GM10847 (cell line): ENCODE results near the gene PPP1R18.
A peak's percentile ranks its signal among the peaks of the same experiment; 100 is the strongest.

Experiments
- POLR2A ChIP-seq: IDR thresholded peaks from 2 replicates; pipeline ENCODE4 v1.6.1; 2011; ENCODE audit not compliant: insufficient read length; ENCODE audit errors: extremely low read depth

Gene PPP1R18

DNA sequence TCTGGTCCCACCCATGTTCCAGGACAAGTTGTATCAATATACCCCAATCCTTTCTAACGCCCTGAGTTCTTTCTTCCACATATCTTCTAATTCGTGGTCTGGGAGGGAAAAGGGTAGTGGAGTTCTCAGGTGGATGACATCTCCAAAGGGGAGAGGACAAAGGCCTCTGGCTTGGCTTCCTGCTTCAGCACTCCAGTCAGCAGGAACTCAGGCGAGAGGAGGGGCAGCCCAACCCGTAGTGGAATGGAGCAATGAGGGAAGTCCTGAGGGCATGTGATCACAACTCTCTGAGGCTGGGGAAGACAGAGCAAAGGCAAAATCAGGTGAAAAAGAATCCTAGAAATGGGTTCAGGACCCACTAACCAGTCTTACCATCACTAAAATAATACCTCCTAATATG is 13.9 kb upstream of the PPP1R18 start:
- no peak for TF ChIP-seq POLR2A

DNA sequence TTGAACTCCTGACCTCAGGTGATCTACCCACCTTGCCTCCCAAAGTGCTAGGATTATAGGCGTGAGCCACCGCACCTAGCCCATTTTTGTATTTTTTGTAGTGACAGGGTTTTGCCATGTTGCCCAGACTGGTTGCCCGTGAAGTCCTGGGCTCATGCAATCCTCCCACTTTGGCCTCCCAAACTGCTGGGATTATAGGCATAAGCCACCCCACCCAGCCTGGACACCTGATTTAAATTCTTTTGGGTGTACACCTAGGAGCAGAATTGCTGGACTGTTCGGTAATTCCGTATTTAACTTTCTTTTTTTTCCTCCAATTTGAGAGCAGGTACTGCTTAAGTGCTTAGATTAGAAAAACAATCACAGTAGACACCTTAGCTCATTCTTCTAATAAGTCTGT is 10.0 kb upstream of the PPP1R18 start:
- no peak for TF ChIP-seq POLR2A

DNA sequence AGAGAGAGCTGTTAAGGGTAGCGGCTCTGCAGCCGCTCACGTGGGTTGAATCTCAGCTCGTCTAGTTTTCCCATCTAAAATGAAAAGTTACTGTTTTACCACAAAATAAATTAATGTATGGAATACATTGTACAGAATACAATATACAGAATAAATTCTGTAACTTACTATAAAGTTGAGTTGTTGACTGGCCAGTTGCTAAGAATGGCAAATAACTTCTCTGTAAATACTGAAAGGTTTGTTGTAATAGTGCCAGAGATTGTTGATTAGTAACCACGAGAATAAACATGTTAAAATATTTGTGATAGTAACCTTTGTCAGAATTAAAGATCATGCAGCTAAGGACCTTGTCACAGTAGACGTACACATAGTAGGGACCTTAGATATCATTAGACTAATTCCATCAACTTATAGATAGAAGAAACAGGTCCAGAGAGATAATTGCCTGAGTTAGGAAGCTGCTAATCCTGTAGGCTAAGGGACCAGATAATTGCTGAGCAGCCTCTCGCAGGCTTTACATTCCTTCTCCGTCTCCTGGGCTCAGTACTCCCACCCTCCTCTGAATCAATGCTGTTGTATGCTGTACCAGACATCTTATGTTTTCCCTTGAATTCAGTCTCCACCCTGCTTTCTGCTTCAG is 4.9 kb upstream of the PPP1R18 start:
- TF ChIP-seq POLR2A: no peak

DNA sequence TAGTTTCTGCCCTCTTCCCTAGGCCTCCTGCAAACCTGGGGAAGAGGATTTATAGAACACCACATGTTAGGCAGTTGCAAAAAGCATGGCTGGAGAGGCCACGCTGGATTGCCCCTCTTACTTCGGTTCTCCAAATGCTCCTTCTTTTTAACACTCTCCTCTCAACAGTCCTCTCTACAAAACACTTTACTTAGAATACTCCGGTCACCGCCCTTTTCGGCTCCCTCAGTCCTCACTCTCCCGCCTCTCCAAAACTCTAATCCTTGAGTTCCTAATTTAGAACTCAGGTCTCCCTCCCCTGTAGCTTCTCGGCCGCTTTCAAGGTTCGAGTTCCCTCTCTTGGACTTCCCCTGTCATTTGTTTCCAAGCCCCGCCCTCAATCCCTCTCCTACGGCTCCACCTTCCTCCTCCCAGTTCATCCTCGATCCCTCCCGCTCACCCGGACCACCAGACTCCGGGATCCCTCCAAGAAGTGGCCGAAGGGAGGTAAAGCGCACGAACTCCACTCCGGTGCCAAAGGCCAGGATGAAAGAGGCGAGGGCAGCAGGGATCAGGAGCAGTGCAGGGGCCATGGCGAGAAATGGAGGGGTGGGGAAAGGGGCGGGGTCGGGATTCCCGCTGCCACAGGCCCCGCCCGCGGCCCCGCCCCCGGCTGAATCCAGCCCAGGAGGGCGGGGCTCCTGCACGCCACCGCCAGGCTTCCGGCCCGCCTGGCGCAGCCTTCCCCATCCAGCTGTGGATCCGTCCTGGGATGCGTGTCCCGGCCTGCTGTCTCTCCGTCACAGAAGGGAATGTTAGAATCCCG is 4.2 kb upstream of the PPP1R18 start, which contains the start of gene NRM:
Gene NRM (minus strand): TSS at position 582 of the 805 bp plus-strand sequence. CDS start 10 bp downstream, at position 572.
- peak; percentile 65 for TF ChIP-seq POLR2A

DNA sequence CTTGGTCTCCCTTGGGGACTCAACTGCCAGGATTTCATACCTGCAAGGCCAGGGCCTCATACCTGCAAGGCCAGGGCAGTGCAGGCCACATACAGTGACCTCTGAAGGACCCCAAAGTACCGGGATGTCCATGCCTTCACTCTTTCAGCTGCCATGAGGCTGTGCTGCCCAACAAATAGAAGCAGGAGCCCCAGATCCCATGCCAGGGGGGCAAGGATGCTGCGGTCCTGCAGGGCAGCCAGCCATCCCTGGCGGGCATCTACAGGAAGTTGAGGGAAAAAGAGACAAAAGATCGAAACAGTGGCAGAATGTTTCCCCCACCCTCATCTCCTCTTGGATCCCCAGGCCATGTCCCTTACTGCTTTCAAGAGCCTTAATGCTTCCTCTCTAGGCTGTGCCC is 3.5 kb upstream of the PPP1R18 start:
- TF ChIP-seq POLR2A: no peak

DNA sequence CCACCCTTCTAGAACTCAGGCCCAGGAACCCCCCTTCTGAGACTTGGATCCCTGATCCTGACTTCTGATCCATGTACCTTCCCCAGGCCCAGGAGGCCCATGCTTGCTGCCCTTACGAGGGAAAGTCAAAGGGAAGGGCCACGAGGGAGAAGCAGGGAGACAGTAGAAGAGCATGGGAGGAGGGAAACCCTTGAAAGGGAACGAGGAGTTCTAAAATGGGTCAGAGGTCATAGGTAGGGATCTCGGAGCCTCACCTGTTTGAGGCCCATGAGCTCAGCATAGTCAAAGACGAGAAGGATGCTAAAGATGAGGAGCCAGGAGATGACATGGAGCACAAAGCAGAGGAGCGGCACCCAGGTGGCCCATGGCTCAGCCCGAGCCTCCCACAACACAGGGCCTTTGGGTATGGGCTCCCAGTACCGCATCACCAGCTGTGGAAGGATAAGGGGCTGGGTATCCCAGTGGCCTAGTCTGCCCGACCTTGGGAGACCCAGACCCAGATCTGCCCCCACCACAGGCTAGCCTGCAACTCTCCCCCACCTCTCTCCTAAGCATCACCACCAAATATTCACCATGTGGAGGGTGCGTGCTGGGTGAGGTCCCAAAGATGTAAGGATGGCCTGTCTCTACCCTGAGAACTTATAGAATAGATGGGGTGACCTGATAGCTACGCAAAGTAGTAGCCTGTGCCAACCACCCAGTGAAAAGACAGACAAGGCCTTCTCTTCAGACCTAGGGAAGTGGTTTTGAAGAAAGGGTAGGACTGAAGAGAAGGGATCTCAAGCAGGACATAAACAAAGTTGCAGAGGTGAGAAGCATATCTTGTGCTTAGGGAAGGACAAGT is 2.8 kb upstream of the PPP1R18 start:
- no peak for TF ChIP-seq POLR2A

DNA sequence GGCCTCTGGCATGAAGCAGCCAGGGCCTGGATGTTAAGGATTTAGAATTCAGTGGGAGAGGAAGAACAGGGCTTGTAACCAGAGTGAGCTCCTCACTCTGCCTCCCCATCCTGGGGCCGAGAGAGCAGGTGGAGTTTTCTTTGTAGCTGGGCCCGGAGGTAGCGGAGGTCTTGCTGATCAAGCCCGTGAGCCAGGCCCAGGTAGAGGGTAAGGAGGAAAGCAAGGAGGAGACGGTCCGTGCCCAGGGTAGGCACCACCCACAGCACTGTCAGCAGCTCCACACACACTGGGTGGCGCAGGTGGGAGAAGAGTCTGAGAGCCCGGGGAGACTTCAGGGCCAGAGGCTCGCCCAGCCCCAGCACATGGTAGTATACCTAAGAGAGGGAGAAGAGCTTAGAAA is 2.1 kb upstream of the PPP1R18 start:
- no peak for TF ChIP-seq POLR2A

DNA sequence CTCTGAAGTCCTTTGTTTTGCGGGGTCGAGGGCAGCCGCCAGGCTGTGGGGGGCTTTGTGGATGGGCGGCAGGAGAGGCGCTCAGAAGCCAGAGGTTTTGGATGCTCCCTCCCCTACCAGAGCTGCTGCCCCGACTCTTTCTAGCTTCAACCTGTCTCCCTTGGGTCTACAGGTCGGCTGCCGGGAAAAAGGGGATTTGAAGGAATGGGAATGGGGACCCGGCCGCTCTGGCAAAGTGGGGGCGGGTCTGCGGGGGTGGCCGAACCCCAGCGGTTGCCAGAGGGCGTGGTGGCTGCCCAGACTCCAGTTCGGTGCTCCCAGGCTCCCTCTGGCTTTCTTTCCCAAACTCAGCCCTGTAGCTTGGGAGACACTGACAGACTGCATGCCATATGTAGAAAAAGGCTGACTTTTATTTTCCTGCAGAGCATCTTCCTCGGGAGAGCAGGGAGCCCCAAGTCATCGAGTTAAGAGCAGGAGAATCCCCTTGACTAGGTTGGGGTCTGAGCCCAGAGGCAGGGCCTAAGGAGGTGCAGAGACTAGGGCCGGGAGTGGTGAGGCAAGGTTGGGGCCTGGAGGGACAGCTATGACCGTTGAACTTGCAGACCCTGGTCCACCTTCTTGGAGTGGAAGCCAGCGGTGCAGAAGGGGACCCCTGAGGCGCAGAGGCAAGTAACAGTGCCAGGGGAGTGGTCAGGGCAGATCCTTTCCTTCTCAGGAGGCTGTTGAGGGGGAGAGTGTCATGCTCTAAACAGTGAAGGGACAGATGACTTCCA is 1.4 kb upstream of the PPP1R18 start:
- peak; percentile 31 for TF ChIP-seq POLR2A

DNA sequence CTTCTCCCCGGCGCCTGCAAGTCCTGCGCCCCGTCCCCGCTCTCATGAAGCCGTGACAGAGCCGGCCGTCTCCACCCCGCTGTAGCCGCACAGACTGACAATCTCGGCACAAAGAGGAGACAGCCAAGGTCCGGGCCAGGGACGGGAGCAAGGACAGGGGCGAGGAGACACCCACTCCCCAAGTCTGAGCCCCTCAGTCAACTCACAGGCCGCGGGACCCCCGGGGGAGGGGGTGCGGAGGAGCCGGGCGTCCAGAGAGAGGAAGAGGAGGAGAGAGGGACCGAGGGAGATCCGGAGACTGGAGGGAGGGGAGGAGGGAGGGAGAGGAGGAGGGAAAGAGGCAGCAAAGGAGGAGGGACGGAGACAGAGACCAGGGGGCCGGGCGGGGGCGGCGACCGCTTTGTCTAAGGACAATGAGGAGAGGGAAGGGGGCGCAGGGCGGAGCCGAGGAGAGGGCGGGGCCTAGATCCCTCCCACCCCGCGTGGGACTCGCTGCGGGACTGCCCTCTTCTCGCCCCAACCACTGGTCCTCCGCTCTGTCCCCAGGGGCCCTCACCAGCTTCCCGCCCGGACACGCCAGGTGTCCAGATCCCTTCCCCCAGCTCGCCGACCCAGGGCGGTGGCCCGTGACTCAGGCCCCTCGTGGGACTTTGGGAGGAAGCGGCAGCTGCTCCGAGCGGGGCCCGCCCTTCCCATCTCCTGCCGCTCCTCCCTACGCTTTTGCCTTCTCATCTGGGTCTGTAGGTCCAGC is 638 bp upstream of the PPP1R18 start:
- TF ChIP-seq POLR2A: peak; percentile 5

DNA sequence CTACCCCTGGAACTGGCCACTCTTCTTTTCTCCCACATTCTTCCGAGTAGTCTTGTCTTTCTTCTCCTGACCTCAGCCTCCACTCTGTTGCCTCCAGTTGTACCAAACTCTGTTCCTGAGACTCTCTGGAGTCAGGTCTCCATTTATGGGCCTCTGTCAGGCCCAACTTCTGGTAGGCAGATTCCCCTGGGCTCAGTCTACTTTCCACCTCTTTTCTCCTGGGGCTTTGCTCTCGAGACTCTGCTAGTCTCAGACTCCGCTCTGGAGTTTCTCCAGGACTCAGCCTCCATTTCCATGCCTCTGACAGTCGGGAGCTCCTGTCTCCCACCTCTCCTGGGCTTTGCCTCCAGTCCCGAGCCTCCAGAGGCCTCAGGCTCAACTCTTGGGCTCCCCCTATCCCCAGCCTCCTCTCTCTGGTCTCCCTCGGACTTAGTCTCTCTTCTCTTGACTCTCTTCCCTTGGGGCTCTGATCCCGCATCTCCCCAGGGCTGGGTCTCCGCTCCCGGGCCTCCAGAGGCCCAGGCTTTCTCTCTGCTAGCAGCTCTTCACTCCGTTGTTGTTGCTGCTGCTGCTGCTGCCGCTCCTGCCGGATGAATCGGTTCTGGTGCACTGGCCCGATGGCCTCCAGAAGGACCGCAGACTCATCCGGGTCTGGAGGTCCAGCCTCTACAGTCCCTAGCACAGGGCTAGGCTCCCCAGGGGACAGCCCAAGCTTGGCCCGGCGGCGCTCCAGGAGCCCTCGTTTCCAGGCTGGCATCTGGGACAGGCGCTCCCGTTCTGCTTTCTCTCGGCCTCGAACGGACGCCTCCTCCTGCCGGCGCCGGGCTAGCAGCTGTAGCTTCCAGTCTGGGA is 1.1 kb downstream of the PPP1R18 start:
- TF ChIP-seq POLR2A: no peak

DNA sequence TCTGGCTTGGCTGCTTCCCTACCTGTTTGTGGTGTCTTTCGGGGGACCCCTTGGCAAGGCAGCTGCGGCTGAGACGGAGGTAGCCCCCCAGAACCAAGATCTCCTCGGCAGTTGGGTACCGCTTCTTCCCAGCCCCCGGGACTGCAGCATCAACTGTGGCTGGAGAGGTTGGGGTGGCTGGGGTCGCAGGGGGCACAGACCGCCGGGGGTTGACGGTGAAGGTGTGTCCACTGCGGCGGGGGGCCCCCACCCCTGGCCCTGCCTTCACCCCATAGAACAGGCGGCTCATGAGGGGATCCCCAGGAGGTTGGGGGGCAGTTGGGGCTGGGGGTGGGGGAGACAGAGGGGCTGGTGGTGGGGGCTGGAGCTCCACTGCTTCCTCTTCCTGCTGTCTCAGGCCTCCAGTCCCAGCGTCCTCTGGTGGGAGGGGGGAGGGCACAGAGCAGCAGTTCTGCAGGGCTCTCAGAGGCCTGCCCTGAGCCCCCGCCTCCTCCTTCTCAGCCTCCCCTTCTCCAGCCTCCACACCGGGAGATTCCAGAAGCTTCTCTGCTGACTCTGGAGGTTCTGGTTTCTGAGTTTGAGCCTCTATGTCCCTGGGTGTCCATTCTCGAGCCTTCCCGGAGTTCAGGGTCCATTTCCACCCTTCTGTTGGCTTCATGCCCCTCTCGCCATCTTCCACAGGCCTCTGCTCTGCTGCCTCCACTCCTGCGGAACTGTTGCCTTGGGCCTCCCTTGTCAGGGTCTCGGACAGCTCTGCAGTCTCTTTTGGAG is 1.9 kb downstream of the PPP1R18 start:
- peak; percentile 21 for TF ChIP-seq POLR2A

DNA sequence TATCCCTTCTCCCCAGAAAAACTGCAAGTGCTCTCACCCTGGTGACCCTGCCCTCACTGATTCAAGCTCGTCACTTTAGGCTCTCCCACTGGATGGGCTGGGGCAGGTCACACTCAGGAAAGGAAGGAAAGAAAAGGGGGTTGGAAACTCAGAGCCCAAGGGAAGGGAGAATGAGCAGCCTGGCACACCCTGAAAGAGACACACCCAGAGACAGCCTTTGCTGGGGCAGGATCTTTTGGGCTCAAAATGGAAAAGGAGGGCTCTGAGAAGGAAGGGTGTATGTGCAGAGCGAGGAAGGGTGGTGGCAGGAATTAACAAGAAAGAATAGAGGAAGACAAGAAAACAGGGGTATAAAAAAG is 2.5 kb downstream of the PPP1R18 start:
- no peak for TF ChIP-seq POLR2A
